Activated effector memory CD4-positive, alpha-beta T cell treated with Interleukin-2 at 50 U/mL for 16 hours (primary cell): ENCODE measurements around the gene AFDN.

Experiments used
- DNase-seq: peaks from one replicate; pipeline ENCODE4 v3.0.0-alpha.2; 2020

Gene AFDN

DNA sequence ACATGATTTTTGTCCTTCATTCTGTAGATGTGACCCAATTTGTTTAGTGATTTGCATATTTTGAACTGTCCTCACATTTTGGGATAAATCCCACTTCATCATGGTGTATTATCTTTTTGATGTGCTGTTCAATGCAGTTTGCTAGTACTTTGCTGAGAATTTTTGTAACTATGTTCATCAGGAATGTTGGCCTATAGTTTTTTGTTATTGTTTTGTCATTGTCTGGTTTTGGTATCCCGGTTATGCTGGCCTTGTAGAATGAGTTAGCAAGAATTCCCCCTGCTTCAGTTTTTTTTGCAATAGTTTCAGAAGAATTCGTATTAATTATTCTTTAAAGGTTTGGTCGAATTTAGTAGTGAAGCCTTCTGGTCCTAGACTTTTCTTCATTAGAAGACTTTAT, 182.6 kb downstream of the AFDN start:
- DNase-seq: no peak

DNA sequence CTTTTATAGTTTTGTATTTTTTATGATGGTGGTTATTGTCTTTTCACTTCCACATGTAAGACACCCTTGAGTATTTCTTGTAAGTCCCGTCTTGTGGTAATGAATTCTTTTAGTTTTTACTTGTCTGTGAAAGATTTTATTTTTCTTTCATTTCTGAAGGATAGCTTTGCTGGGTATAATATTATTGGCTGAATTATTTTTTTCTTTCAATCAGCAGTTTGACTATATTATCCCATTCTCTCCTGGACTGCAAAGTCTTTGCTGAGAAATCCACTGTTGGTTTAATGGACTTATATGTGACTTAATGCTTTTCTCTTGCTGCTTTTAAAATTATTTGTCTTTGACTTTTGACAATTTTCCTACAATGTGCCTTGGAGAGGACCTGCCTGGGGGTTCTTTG, 184.6 kb downstream of the AFDN start:
- DNase-seq: no peak

DNA sequence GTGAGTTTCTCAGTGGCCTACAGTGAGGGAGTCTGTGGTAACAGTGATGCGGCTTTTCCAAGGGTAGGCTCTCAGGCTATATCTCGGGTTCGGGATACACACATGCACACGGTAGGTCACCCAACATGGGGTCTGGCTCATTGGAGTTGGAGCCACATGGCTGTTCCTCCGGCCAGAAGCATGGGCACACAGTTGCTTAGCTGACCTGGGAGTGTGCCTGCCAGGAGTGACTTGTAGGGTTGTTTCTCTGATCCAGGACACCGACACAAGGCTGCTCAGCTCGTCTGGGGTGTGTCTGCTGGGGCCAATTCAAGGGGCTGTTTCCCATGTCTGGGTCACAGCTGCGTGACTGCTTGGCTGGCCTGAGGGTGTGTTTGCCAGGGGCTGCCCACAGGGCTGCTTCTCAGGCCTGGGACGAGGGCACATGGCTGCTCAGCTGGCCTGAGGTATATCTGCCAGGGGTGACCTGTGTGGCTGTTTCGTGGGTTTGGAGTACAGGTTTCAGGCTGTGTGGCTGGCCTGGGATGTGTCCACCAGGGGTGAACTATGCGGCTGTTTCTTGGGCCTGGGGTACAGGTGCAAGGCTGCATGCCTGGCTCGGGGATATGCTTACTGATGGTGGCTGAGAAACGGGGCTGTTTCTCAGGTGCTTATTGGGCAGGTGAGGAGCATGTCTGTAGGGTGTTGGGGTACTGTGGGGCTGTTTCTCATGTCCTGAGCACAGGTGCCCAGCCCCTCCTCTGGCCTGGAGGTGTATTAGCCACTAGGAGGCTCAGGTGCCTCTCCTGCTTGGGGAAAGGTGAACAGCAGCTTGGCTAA, 185.9 kb downstream of the AFDN start:
- no peak for DNase-seq

DNA sequence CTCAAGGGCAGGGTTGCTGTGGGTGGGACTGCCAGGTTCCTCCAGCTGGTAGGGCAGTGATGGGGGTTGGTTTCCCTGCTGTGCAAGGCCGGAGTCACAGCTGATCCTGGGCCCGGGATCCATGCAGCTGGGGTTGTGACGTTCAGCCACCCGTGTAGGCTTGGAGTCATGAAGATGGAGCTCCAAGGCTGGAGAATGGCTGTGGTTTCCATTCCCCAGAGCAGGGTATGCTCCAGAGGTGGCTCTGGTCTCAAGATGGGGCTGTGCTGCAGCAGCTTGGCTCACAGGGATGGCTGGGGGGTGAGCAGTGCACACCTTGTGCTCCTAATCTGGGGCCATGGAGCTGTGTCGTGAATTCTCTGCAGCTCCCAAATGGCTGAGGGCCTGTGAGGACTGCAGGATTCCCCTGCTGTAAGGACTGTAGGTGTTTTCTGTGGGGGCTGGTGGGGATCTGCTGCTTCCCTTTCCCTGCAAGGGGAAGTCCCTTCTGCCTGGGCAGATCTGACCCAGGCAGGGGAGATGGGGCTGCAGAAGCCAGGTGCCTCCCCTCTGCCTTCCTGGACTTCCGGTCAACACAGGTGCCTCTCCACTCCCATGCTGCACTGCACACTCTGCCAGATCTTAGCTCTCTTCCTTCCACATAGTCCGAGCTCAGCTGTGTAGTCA, 186.7 kb downstream of the AFDN start:
- no peak for DNase-seq

DNA sequence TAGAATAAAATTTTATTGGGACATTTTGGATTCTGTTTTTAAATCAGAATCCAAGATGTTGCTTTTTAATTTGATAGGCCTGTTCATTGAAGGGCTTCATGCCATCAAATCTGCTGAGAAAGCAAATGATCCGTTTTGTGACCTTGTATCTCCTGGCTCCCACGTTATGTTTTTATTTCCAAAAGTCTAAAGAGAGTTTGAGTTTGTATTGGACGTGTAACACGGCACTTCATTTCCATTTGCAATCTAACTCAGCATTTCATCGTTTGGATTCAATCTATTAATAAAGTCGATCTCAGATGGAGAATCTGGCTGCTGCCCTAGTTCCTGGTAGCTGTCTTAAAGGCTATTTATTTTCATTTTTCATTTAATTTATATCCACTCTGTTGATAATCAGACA, 187.7 kb downstream of the AFDN start:
- no peak for DNase-seq

DNA sequence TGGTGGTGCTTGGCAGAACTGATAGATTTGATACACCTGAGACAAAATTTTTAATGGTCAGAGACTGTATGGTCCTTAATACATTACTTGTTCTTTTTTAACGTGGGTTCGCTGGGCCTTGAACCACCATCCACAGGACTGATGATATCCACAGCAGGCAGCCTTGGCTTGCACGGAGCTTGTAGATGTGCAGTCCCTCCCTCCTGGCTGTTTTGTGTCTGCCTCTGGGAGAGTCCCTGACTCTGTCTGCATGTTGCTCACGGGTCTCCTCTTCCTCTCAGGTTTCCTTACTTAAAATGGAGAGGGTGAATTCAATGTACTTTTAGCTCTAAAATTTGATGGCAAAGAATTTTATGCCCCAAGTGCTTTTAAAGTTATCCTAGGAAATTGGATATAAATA, 188.3 kb downstream of the AFDN start:
- DNase-seq: no peak

DNA sequence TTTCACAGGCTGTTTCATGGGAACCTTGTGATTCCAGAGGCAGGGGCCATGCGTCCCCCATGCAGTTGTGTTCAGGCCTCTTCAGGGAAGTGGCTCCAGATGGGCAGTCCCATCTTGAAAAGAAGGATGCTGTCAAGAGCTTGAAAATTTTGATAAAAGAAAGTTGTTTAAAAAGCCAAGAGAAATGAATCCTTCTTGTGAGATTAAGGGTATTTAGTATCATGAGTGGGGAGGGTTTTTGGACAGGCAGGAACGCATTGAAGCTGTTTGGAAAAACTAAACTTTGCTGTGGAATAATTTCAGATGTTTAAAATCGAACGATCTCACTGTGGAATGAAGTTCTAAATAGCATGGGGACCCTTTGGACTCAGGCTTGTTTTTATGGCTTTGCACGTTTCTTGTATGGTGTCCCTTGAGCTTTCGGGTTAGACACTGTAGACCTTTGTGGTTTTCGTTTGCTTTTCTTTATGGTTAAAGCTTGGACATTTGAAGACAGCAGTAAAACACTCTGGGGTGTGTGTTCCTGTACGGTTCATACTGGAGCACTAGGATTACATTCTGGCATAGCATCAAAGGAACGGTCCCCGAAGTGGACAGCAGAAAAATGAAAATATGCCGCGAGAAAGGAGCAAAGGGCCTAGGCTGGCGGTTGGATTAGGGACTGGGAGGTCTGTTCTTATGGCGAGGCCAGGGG, 188.9 kb downstream of the AFDN start:
- no peak for DNase-seq

DNA sequence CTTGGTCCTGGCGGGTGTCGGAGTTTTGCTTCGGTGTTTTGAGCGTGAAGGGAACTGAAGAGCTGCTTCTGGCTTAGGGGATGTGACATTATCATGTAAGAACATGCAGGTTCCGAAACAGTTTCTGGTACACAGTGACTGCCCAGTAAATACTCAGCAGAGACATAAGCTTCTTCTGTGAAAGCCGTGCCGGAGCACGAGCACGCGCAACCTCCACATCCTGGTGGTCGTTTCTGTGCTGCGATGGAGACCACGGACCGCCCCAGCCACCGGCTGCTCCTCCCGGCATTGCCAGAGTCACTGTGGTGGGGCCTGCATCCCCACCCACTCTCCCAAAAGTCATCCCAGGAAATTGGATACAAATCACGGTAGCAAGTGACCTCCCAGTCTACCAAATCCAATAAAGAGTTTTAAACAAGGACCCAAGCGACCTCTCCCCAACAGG, 189.5 kb downstream of the AFDN start:
- DNase-seq: no peak

DNA sequence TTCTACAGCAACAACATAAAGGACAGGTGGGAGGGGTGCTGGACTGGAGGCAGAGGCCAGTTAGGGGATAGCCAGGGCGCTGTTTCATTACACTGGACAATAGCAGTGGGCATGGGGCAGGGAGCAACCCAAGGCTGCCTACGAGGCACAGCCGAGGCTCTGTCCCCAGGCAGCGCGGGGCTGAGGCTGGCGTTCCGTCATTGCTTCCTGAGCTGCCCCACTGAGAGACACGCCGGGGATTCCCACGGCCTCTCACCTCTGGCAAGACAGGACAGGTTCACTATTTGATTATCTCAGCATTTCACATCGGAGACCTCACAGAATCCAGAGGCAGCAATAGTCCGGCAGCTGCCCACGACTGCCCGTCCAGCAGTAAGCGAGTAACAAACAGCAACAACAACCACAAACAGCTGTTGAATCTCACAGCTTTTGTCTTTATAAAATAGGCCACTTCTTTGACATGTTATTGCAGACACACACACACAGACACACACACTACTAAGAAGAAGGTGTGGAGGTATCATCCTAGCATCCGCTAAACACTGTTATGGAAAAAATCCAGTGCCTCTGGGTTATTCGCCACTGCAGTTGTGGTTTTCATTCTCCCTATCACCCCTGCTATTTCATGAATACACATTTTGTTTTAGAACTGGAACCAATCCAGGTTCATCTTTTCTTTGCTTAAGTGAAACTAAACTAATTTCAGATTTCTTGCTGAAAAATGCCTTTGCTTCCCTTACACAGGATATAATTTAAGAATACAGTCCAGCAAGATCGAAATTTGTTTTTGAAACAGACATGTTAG, 190.2 kb downstream of the AFDN start:
- DNase-seq: no peak

DNA sequence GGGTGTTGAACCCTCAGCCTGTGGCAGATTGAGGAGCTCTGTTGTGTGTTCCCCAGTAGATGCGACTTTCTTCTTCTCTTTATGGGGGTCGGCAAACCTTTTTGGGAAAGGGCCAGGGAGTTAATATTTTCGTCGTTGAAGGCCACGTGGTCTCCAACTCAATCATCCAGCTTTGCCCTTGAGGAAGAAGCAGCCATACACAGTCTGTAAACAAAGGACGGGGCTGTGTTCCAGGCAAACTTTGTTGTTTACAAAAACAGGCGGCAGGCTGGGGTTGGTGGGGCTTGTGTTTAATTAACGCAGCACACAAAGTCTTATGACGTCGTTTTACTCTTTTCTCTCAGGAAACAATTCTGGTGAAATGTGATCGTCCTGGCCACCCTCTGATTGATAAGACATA, 190.9 kb downstream of the AFDN start:
- no peak for DNase-seq

DNA sequence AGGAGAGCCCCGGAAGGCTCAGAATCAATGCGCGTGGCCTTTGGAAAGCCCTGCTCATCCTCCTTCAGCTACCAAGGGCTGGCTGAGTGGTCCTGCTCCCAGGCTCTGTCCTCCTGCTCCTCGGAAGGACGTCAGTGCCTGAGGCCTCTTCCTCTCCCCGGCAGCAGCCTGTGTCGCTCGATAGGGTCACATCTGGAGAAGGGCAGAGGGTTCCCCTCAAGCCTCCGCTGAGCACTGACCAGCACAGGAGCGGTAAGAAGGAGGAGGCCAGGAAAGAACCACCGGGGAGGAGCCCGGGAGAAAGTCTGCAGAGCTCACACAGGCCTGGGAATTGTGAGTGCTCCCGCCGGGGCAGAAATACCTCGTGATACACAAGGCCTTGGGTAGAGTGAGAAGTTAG, 192.0 kb downstream of the AFDN start:
- DNase-seq: no peak

DNA sequence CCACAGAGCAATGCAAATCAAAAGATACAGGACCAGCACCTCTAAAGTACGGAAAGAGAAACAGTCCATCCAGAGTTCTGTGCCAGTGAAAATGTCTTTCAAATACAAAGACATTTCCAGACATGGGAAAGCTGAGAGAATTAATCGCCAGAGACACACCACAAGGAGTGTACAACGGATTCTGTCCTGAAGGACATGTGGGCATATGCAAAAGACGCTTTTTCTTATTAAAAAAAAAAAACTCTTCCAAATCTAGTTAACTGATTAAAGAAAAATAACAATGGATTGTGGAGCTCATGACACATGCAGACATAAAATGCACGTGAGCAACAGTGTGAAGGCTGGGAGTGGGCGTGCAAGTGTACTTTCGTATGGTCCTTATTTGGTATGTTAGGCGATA, 193.5 kb downstream of the AFDN start:
- DNase-seq: no peak

DNA sequence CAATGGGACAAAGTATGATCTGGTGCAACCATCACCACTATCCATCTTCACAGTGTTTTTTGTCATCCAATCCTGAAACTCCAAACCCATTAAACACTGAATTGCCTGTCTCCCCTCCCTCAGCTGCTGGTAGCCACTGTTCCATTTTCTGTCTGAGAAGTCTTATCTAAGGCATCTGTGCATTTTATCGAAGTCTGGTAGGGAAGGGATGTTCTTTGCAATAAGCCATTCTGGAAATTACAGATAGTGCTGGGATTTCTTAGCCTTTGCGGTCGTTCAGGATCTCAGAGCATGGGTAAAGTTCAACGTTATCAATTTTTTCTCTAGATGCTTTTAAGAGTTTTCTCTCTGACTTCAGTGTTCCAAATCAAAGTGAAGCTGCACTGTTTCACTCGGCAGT, 194.9 kb downstream of the AFDN start:
- DNase-seq: no peak
